GM19397 (cell line): ENCODE results near the gene RAP1GAP2.
"Not testable (repeated sequence)": the region's sequence is repeated elsewhere in the genome, so short reads cannot be mapped to it uniquely, and the experiment has no call there.

Experiments
- ATAC-seq: cut with Tn5 transposase; IDR thresholded peaks from one replicate; pipeline ENCODE4 v1.9.1; 2021; ENCODE audit warnings: mild to moderate bottlenecking, moderate library complexity; ENCODE audit not compliant: unreplicated experiment

RAP1GAP2 gene

DNA sequence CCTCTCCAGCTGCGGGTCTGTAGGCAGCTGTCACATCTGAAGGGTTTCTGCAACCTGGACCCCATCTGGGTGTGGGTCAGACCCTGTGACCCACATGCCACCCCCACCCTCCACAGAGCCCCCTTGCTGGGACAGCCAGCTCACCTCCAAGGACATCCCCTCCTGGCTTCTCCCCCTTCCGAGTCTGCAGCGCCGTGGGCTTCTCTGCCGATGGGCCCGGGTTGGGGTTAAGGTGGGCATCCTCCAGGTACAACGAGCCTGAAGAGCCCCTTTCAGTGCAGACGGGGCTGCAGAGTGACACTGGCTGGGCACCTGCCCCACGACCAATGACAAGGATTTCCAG, 238.3 kb downstream of the RAP1GAP2 start:
- no peak for ATAC-seq

GRCh38 chr17:3035256-3035967, 239.2 kb downstream of the RAP1GAP2 start:
- no peak for ATAC-seq

GRCh38 chr17:3035968-3036280, 239.7 kb downstream of the RAP1GAP2 start:
- ATAC-seq, result no peak

- ATAC-seq, result no peak
Observed at GRCh38 chr17:3036800-3037199, 240.6 kb downstream of the RAP1GAP2 start.

DNA sequence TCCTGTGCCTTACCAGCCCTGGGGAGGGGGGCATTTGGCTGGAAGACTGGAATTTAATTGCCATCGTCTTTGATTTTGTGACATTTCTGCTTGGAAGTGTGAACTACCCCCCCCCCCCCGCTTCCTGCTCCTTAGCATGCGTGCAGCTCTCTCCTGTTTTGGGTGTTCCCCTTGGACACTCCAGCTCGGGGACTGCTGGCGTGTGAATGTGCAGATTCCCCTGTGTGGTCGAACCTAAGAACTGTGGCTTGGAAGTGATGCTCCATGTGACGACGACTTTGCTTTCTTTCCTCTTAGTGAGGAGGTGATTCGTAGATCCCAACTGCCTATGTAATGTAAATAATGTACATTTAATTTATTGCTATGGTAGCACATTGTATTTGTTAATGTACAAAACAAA, 241.0 kb downstream of the RAP1GAP2 start:
- no peak for ATAC-seq

DNA sequence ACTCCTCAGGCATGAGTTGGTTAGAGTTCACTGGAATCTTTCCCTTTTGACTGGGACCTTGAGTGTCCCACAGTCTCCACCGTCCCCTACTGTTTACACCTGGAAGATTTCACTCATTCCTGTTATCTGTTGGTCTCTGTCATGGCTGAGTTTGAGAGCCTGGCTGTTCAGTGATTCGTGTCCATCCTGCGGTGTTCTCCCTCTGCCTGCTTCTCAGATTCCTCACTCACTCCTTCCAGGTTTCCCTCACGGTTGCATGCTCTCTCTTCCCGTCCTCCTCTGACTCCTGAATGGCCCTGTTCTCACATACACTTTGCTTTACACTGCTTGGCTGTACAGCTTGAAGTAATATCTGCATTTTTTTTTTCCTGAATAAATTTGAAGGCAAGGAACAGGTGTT, 242.7 kb downstream of the RAP1GAP2 start:
- ATAC-seq, result no peak

DNA sequence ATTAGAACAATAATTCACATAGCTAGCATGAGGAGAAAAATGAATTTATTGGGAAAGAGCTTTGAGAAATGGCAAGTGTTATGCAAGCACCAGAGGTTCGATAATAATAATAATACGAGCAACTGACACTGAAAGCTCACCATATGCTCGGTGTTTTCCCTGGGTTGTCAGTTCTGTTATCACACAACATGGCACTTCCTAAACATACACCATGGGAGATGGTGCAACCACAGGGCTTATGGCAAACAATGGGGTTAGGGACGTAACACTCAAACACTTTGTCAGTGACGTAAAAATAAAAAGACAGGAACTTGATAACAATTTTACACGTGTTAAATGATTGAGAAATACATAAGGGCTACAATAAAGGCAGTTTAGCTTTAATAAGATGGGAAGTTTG, 243.5 kb downstream of the RAP1GAP2 start:
- no peak for ATAC-seq

- no peak for ATAC-seq
Observed at GRCh38 chr17:3040882-3041281, 244.6 kb downstream of the RAP1GAP2 start.

DNA sequence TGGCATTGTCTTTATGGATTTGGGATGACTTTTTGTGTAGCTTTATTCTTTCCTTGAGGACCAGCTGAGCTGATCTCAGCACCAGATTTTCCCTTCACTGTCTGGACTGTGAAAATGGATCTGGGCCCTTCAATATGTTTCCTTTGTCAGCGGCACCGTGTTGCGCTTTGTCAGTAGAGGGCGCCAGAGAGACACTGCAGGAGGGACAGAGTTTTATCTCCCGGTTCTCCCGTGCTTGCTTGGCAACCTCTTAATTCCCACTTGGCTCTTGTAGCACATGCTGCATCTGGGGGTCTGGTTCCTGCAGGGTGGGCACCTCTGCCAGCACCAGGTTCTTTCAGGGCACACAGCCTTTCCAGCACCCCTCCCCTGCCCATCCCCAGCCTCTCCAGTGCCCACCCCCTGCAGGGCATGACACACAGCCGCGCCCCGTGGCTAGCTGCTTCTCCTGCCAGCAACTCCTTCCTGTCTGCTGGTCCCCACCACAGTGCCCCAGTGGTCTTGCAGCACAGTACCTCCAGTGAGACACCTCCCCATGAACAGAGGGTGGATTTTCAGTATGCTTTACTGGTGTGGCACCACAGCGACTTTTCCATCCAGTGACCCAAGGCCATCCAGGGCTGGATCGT, 247.6 kb downstream of the RAP1GAP2 start:
- no peak for ATAC-seq

DNA sequence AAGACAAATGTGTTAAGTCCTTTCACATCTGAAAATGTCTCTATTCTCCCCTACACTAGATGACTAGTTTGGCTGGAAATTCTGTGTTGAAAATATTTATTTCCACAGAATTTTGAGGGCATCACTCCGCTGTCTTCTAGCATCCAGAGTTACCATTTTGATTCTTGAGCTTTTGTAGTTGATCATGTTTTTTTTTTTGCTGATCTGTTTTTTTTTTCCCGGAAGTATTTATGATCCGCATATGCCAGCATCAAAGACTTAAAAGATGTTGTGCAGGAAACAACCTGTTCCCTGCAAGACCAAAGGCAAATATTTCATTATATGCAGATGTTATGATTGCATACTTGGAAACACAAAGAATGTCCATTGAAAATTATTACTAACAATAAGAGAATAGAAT, 250.5 kb downstream of the RAP1GAP2 start:
- ATAC-seq, result no peak

DNA sequence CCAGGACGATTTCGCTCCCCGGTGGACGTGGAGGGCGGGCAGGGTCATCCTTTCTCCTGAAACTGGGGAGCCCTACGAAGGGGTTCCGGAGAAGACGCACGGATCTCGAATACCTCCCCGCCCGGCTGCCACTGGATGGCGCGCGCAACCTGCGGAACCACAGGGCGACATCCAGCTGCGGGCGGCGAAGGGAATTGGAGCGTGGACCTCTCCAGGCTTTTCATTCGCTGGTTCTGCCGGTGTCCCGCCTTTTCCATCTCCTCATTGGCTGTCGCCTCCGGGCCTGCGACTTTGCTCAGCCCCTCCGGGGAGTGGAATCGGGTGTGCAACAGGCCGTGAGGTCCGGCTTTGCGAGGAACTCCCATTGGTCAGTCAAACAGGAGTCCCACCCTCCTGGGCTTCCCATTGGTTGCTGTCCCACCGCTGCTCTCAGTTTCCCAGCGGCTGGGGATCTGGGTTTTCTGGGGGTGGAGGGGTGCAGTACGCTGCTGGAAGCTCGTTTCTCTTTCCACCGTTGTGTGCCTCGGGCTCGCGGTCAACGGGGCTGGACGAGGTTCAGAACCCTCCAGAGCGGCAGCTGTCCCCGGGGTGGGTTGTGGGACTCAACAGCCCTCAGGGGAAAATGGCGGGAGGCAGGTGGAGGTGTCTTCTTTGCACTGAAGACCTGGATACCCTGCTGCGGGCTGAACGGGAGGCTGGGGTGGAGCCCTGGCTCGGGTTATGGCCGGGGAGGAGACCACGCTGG, 252.7 kb downstream of the RAP1GAP2 start:
- peak; percentile 97 for ATAC-seq

- no peak for ATAC-seq
Observed at GRCh38 chr17:3049705-3050295, 253.6 kb downstream of the RAP1GAP2 start.

- not testable (repeated sequence) for ATAC-seq
Observed at GRCh38 chr17:3054868-3055267, 258.6 kb downstream of the RAP1GAP2 start.

DNA sequence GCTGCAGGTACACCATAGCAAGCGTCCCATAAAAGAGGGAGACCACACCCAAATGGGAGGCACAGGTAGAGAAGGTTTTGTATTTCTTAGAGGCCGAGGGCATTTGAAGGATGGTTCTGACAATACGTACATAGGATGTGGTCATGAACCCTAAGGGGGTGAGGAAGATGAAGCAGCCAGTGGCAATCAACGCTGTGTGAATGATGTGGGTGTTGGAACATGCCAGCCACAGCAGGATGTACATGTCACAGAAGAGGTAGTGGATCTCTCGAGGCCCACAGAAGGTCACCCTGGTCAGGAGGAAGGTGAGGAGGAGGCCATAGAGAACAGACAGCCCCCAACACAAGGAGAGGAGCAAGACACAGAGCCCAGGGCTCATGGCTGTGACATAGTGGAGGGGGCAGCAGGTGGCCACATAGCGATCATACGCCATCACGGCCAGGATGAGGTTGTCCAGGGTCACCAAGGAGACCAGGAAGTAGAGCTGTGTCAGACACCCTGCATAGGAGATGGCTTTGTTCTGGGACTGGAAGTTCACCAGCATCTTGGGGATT, 266.7 kb downstream of the RAP1GAP2 start:
- ATAC-seq, result not testable (repeated sequence)

GRCh38 chr17:3063507-3063906, 267.3 kb downstream of the RAP1GAP2 start, which contains the start of gene OR1D5:
TSS of gene OR1D5 (minus strand) at chr17:3063607. CDS start at chr17:3063607, 0 bp downstream.
- ATAC-seq, result not testable (repeated sequence)

DNA sequence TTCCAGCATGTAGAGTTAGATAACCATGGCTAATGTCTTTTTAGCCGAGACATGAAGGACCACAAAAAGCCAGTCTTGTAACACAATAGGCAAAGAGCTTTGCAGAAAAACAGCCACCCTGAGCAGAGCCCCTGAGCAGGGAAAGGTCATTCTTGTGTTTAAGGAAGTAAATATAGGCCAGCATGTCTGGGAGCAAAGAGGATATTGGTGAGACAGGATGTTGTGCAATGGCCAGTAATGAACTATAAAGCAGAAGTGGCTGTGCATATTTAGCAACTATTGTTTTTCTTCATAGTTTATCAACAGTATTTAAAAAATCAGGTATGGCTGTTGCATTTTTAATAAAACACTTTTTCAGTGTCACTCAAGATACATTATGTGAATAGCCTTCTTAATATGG, 269.0 kb downstream of the RAP1GAP2 start:
- not testable (repeated sequence) for ATAC-seq

- not testable (repeated sequence) for ATAC-seq
Observed at GRCh38 chr17:3073850-3074249, 277.6 kb downstream of the RAP1GAP2 start.
